ENCODE data around the gene PRC1.

Gene PRC1, protein sequence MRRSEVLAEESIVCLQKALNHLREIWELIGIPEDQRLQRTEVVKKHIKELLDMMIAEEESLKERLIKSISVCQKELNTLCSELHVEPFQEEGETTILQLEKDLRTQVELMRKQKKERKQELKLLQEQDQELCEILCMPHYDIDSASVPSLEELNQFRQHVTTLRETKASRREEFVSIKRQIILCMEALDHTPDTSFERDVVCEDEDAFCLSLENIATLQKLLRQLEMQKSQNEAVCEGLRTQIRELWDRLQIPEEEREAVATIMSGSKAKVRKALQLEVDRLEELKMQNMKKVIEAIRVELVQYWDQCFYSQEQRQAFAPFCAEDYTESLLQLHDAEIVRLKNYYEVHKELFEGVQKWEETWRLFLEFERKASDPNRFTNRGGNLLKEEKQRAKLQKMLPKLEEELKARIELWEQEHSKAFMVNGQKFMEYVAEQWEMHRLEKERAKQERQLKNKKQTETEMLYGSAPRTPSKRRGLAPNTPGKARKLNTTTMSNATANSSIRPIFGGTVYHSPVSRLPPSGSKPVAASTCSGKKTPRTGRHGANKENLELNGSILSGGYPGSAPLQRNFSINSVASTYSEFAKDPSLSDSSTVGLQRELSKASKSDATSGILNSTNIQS

DNA sequence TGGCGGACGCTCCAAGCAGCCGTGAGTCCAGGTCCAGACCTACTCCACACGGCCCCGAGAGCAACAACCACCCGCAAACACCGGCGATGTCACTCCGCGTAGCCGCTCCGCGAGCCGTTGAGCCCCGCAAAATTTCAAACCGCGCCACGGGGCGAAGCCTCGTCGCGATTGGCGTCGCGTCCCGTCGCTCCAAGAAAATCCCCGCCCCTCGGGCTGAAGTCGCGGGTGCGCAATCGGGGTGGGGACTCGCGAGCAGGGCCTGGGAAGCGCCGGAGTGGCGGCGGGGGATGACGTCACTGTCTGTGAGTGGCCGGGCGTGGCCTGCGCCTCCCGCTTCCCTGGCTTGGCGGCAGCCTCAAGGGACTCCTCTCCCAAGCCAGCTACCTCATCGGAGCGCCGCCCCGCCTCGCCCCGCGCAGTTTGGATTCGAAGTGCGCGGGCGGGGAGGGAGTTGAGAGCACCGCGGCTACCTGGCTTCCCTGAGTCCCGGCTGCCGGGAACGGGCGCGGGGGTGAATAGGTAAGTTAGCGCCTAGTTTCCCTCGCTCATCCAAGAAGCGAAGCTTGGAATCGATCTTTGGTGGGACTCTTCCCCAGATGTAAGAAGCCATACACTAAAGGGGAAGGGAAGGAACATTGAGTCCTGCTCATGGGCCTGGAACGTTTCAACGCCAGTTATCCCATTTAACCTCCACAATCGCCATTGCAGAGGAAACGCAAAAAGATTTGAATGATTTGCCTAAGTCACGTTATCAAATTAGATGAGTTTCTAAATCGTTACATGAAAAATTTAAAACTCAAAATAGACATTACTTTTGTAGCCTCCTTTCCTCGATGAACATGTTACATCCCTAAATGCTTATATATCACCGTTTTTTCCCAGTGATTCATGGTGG is at the start of gene PRC1:
Gene PRC1 (minus strand): TSS at position 119 of the 895 bp plus-strand sequence. CDS start 118 bp downstream, at position 1.
- H3K4me3 ChIP-seq (ENCODE audit: low read depth, low read length), result peak within 1 kb of the TSS; percentile 79
- DNase-seq (ENCODE audit: low read depth), result peak; percentile 88
- TF ChIP-seq, protein P1, sequence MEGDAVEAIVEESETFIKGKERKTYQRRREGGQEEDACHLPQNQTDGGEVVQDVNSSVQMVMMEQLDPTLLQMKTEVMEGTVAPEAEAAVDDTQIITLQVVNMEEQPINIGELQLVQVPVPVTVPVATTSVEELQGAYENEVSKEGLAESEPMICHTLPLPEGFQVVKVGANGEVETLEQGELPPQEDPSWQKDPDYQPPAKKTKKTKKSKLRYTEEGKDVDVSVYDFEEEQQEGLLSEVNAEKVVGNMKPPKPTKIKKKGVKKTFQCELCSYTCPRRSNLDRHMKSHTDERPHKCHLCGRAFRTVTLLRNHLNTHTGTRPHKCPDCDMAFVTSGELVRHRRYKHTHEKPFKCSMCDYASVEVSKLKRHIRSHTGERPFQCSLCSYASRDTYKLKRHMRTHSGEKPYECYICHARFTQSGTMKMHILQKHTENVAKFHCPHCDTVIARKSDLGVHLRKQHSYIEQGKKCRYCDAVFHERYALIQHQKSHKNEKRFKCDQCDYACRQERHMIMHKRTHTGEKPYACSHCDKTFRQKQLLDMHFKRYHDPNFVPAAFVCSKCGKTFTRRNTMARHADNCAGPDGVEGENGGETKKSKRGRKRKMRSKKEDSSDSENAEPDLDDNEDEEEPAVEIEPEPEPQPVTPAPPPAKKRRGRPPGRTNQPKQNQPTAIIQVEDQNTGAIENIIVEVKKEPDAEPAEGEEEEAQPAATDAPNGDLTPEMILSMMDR (IDR thresholded peaks at IDR 0.05; ENCODE audit: low read depth, low read length, missing control alignments), result no peak
- in situ Hi-C loops (cut with HindIII; ENCODE audit: low sequenced_read_pairs), result no loop called here

DNA sequence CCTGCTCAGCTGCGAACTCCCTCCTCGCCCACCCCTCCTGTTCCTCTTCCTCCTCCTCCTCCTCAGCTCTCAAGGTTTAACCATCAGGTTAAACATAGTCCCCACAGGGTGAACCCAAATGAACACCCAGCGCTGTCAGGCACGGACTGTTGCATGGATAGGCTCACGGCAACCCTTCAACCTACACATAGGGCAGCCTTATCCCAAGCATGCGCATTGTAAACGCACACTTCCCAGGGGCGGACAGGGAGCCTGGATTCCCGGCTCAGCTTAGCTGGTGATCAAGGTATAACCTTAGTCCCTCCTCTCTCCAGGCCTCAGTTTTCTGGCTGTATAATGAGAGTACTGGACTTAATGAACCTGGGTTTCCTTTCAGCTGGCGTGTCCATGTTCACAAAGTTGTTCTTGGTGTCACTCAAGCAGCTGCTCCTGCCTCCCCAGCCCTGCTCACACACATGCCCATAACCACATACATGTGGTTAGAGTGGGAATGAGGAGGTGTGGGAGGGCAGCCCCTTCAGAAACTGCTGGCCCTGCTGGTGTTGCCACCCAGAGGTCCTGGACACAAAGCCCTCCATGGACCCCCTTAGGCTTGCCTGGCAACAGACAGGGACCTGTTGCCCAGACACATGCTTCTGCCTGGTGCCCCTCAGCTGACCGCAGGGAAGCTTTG is 49.0 kb upstream of the PRC1 start:
- H3K4me3 ChIP-seq (ENCODE audit: low read depth, low read length), result no peak overlapping the region
- in situ Hi-C loops (cut with HindIII; ENCODE audit: low sequenced_read_pairs), result no loop called here
- TF ChIP-seq, protein P1 (IDR thresholded peaks at IDR 0.05; ENCODE audit: low read depth, low read length, missing control alignments), result no peak
- no peak for DNase-seq (ENCODE audit: low read depth)

DNA sequence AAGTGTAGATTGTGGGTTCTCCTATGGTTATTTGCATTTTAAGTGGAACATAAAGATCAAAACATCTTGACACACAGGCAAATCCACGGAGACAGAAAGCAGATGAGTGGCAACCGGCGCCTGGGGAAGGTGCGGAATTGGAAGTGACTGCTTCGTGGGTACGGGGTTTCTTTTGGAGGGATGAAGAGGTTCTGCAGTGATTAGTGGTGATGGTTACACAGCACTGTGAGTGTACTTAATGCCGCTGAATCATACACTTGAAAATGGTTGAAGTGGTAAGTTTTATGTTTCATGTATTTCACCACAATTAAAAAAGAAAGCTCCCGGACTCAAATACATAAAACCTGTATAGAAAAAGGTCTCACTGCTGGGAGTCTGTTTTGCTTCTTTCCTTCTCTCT is 46.5 kb upstream of the PRC1 start:
- TF ChIP-seq, protein P1 (IDR thresholded peaks at IDR 0.05; ENCODE audit: low read depth, low read length, missing control alignments), result no peak
- no peak overlapping the region for H3K4me3 ChIP-seq (ENCODE audit: low read depth, low read length)
- in situ Hi-C loops (cut with HindIII; ENCODE audit: low sequenced_read_pairs), result no loop called here
- no peak for DNase-seq (ENCODE audit: low read depth)

DNA sequence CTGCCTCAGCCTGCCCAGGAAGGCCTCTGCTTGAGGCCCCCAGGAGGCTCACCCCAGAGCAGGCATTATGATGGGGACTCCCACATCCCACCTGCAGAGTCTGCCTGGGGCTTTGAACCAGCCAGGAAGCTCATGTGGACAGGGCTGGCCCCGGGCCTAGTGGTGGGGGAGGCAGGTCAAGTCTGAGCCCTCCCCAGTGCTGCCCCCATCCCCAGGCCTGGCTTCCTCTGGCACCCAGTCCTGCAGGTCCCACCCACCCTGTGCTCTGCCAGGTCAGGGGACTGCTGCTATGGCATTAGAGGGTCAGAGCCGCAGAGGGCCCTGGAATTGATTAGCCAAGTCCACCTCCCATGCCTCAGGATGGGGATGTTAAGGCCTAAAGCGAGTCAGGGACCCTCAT is 45.7 kb upstream of the PRC1 start:
- no peak overlapping the region for H3K4me3 ChIP-seq (ENCODE audit: low read depth, low read length)
- in situ Hi-C loops (cut with HindIII; ENCODE audit: low sequenced_read_pairs), result no loop called here

DNA sequence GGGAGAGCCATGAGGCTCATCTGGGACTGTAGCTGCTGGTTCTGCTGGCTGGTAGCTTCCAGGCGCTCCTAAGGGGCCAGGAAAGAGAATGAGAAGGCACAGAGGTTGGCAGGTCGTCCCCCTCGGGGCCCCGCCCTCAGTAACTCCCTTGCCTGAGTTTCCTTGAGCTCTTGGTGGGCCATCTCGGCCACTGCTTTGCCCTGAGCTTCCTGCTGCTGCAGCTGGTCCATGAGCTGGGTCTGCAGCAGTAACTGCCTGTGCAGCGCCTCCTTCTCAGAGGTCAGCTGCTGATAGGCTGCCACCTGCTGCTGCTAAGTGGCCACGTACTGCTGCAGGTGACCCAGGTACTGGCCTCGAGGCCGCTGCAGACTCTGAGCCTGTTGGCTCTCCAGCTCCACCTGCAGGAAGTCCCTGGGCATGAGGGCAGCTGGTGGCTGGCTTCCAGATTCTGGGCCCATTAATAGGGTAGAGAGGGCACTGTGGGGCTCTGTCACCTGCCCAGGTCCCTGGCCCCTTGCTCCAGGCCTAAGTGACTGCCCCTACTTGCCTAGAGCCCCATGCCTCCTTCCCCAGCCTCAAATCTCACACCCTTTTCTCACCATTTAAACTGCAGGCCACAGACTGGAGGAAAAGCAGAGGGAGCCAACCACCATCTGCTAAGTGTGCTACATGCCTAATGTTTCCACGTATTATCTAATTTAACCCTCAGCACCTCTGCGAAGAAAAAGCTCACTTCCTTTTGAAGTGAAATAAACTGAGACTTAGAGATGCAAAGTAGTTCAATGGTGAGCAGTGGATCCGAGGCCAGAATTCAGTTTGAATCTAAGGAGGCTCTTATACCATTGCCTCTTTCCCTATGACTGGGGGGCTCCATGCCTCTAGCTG is 38.8 kb upstream of the PRC1 start:
- DNase-seq (ENCODE audit: low read depth), result no peak

More for the DNA sequence above, 45.7 kb upstream of the PRC1 start:
- DNase-seq (ENCODE audit: low read depth), result no peak
- TF ChIP-seq, protein P1 (IDR thresholded peaks at IDR 0.05; ENCODE audit: low read depth, low read length, missing control alignments), result no peak

More for the DNA sequence above, 38.8 kb upstream of the PRC1 start:
- in situ Hi-C loops (cut with HindIII; ENCODE audit: low sequenced_read_pairs), result no loop called here
- TF ChIP-seq, protein P1 (IDR thresholded peaks at IDR 0.05; ENCODE audit: low read depth, low read length, missing control alignments), result peak; percentile 59
- no peak overlapping the region for H3K4me3 ChIP-seq (ENCODE audit: low read depth, low read length)

Data from astrocyte of the cerebellum (primary cell).